Upper lobe of left lung (tissue), 6 donors: Measurements from ENCODE around the gene C20orf204. TPM values are rescaled to one million over a fixed set of nuclear protein-coding genes. Genes with fewer than 3 reads are reported as not detected.
A peak's percentile ranks its signal among the peaks of the same experiment; 100 is the strongest.

ENCODE experiments used
- ATAC-seq, 2 donors: fragments of 200-7000 bp; cut with Tn5 transposase; one replicate each; pipeline ENCODE4 v1.9.1; 2022; ENCODE audit warnings: mild to moderate bottlenecking in 2 of 2, moderate library complexity in 2 of 2; ENCODE audit not compliant: low FRiP score in 2 of 2
- DNase-seq, 2 donors: peaks; one replicate each; pipeline ENCODE4 v3.0.0-alpha.2; 2019 to 2020
- H3K27ac ChIP-seq, 4 donors: fragments of 200-600 bp; sonication (generic); one replicate each; pipeline ENCODE4 v1.5.1; 2016 to 2019
- H3K27me3 ChIP-seq, 4 donors: fragments of 200-600 bp; sonication (generic); one replicate each; pipeline ENCODE4 v1.5.1; 2017 to 2019
- H3K36me3 ChIP-seq, 4 donors: fragments of 200-600 bp; sonication (generic); one replicate each; pipeline ENCODE4 v1.5.1; 2016 to 2019
- H3K4me1 ChIP-seq, 4 donors: fragments of 200-600 bp; sonication (generic); one replicate each; pipeline ENCODE4 v1.5.1; 2018 to 2019
- H3K4me3 ChIP-seq, 4 donors: fragments of 200-600 bp; sonication (generic); one replicate each; pipeline ENCODE4 v1.5.1; 2017 to 2019; ENCODE audit warnings: mild to moderate bottlenecking in 2 of 4, moderate library complexity in 1 of 4
- H3K9me3 ChIP-seq, 4 donors: fragments of 200-600 bp; sonication (generic); one replicate each; pipeline ENCODE4 v1.5.1; 2018 to 2019
- CTCF ChIP-seq, 6 experiments: fragments of 450-650 bp in 4 of 6; fragments of 200-600 bp in 2 of 6; sonication (generic) in 2 of 6; IDR thresholded peaks; one replicate each; pipeline ENCODE4 v1.5.1; 2016 to 2019; ENCODE audit warnings: antibody characterized with exemption in 6 of 6
- EP300 ChIP-seq, 4 donors: sonication (generic); formaldehyde crosslinking; IDR thresholded peaks; one replicate each; pipeline ENCODE4 v1.5.1; 2017; ENCODE audit warnings: antibody characterized with exemption in 4 of 4, control low read depth in 2 of 4
- POLR2A ChIP-seq, 4 donors: fragments of 450-650 bp; IDR thresholded peaks; one replicate each; pipeline ENCODE4 v1.5.1; 2016 to 2017; ENCODE audit warnings: antibody characterized with exemption in 4 of 4, mild to moderate bottlenecking in 2 of 4
- POLR2AphosphoS5 ChIP-seq, 2 donors: sonication (generic); formaldehyde crosslinking; IDR thresholded peaks; one replicate each; pipeline ENCODE4 v1.5.1; 2017; ENCODE audit warnings: antibody characterized with exemption in 2 of 2
- WGBS, 2 donors: methylation state at CpG; one replicate each; pipeline ENCODE4 v1.1.5; 2017 to 2018; 5-methylcytosine and 5-hydroxymethylcytosine counted together
- total RNA-seq, 6 donors: library from RNA; depleted of rRNA in 4 of 6; stranded (reverse); fragments of >200 nt in 4 of 6; gene quantifications; one replicate each; pipeline versions ENCODE4 v1.1.0 to v1.2.1, GENCODE V29; 2016 to 2021
- donor health status: DM: no; HTN: no; CAD: no; lungs with moderate emphysema.
- donor health status: DM: no; HTN: yes; CAD: no; lungs with severe emphysema.

C20orf204 gene
- total RNA-seq, 6 donors from 2014 or later, result 0.44 to 2.3 (median 1.7) TPM

GRCh38 chr20:64047046-64047389, 11.0 kb downstream of the C20orf204 start:
- ATAC-seq (no peak), DNase-seq (no peak)
- WGBS, 2 donors, result 73 to 79% methylated on average over 7 to 8 of the region's 8 CpGs
- Histone ChIP-seq H3K36me3 (peaks cover 0 to 17% (median 7%) of the 10 kb centered on the region in 4 donors), H3K27me3 (peaks cover 0 to 38% (median 14%) of the 10 kb centered on the region in 4 donors), H3K4me1 (peaks cover 13 to 52% (median 27%) of the 10 kb centered on the region in 4 donors), H3K27ac (peak overlapping the region; percentile 35 to 88 (median 54)), H3K4me3 (peak overlapping the region; percentile 15 to 66 (median 46)), H3K9me3 (no peaks in the 10 kb centered on the region)
- TF ChIP-seq POLR2A (IDR thresholded peaks at IDR 0.05) (no peak), EP300 (IDR thresholded peaks at IDR 0.05) (no peak), POLR2AphosphoS5 (IDR thresholded peaks at IDR 0.05) (no peak), CTCF (IDR thresholded peaks at IDR 0.05) (no peak)

- Histone ChIP-seq H3K9me3 (no peaks in the 10 kb centered on the region), H3K27ac (peak overlapping the region; percentile 53 to 88 (median 60)), H3K27me3 (peaks cover 0 to 33% (median 13%) of the 10 kb centered on the region in 4 donors), H3K36me3 (peaks cover 0 to 17% (median 7%) of the 10 kb centered on the region in 4 donors), H3K4me3 (peak overlapping the region; percentile 26 to 66 (median 46)), H3K4me1 (peaks cover 9 to 56% (median 30%) of the 10 kb centered on the region in 4 donors)
- DNase-seq, result peak in 1 of 2 donors; percentile 82
- TF ChIP-seq CTCF (IDR thresholded peaks at IDR 0.05) (no peak), POLR2A (IDR thresholded peaks at IDR 0.05) (no peak), EP300 (IDR thresholded peaks at IDR 0.05) (no peak), POLR2AphosphoS5 (IDR thresholded peaks at IDR 0.05) (no peak)
- whole genome bisulfite sequencing, 2 donors, result 32 to 57% methylated on average over 27 to 30 of the region's 49 CpGs
- no peak for ATAC-seq
Measured at GRCh38 chr20:64047968-64048401, 12.0 kb downstream of the C20orf204 start.

- WGBS, 2 donors, result 29 to 35% methylated on average over 7 to 24 of the region's 101 CpGs
- no peak for ATAC-seq
- Histone ChIP-seq H3K9me3 (no peaks in the 10 kb centered on the region), H3K4me3 (peak overlapping the region; percentile 32 to 66 (median 46)), H3K36me3 (peaks cover 0 to 17% (median 7%) of the 10 kb centered on the region in 4 donors), H3K27ac (peak overlapping the region; percentile 53 to 88 (median 60)), H3K27me3 (peaks cover 0 to 33% (median 13%) of the 10 kb centered on the region in 4 donors), H3K4me1 (peaks cover 14 to 62% (median 35%) of the 10 kb centered on the region in 4 donors)
- peak in 1 of 2 donors; percentile 85 for DNase-seq
- TF ChIP-seq CTCF (IDR thresholded peaks at IDR 0.05) (peak in 1 of 6 experiments; percentile 11), POLR2AphosphoS5 (IDR thresholded peaks at IDR 0.05) (no peak)
Measured at GRCh38 chr20:64048402-64049044, 12.5 kb downstream of the C20orf204 start.

GRCh38 chr20:64049060-64049877, 13.3 kb downstream of the C20orf204 start, which contains the start of gene SOX18:
TSS of gene SOX18 (minus strand) at chr20:64049639. CDS start at chr20:64049516, 123 bp downstream.
- Histone ChIP-seq H3K27ac (peak within 1 kb of the TSS; percentile 81 to 90 (median 88)), H3K4me1 (peaks cover 15 to 63% (median 38%) of the 10 kb centered on the region in 4 donors), H3K36me3 (peaks cover 0 to 17% (median 7%) of the 10 kb centered on the region in 4 donors), H3K27me3 (peaks cover 0 to 33% (median 13%) of the 10 kb centered on the region in 4 donors), H3K4me3 (peak within 1 kb of the TSS; percentile 32 to 66 (median 46)), H3K9me3 (no peaks in the 10 kb centered on the region)
- 1% methylated on average over 33 of the region's 111 CpGs; no CpG with 5 or more reads in 1 of the 2 donors for WGBS, 2 donors
- no peak for ATAC-seq
- DNase-seq, result peak in 1 of 2 donors; percentile 90
- TF ChIP-seq POLR2A (IDR thresholded peaks at IDR 0.05), result peak in 1 of 4 donors; percentile 24
- TF ChIP-seq CTCF (IDR thresholded peaks at IDR 0.05), result no peak
- no peak for TF ChIP-seq EP300 (IDR thresholded peaks at IDR 0.05)
- TF ChIP-seq POLR2AphosphoS5 (IDR thresholded peaks at IDR 0.05), result peak in 1 of 2 donors; percentile 51
